T-helper 2 cell treated with Interferon-gamma antibody and Interleukin-4, amounts not matched to agents 100 ng/mL and 5 ng/mL, for 36 hours (primary cell): ENCODE data around the gene NMNAT2. TPM values are rescaled to one million over a fixed set of nuclear protein-coding genes. Genes with fewer than 3 reads are reported as not detected.

Experiments
- intact Hi-C: fragments of 100-400 bp; cut with micrococcal nuclease; formaldehyde crosslinking; loops from one replicate; pipeline ENCODE4 v1.15.1; 2023
- total RNA-seq: library from RNA; stranded (reverse); gene quantifications from 2 replicates; pipeline ENCODE4 v1.2.3, GENCODE V29; 2022

The NMNAT2 gene
- total RNA-seq, 1 donor from 2014 or later: 0.05 TPM

DNA sequence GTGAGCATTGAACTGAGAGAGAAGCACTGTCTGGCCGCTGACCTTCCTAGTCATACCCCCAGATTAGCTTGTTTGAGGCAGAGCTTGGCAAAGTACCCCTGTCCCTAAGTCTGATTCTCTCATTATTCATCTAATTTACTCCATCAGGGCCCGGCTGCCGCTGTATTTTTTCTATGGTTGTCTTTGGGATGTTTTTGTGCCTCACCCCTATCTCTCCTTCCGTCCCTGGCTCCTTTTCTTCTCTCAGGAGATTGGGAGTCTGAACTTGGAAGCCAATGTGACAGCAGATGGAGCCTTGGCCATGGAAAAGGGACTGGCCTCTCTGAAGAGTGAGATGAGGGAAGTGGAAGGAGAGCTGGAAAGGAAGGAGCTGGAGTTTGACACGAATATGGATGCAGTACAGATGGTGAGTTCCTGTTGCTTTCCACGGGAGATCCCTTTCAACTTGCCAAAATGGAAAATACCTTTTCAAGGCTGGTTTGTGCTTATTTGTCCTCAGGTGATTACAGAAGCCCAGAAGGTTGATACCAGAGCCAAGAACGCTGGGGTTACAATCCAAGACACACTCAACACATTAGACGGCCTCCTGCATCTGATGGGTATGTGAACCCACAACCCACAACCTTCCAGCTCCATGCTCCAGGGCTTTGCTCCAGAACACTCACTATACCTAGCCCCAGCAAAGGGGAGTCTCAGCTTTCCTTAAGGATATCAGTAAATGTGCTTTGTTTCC is 178.2 kb downstream of the NMNAT2 start:
- intact Hi-C loops: no loop called here

DNA sequence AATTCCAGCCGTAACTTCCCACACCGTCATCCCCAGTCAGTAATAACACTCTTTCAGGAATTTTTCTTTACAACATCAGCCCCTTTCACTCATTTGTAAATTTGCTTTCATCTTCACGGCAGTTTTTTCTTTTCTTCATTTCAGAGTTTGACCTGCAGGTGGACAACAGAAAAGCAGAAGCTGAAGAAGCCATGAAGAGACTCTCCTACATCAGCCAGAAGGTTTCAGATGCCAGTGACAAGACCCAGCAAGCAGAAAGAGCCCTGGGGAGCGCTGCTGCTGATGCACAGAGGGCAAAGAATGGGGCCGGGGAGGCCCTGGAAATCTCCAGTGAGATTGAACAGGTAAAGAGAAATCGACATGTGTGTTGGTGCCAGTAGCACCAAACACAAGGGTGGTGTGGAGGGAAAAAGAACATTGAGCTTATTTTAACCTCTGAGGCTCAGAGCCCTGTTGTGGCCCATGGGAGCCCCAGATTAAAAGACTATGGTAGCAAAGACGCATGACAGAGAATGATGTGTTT is 178.9 kb downstream of the NMNAT2 start:
- intact Hi-C loops: no loop called here

DNA sequence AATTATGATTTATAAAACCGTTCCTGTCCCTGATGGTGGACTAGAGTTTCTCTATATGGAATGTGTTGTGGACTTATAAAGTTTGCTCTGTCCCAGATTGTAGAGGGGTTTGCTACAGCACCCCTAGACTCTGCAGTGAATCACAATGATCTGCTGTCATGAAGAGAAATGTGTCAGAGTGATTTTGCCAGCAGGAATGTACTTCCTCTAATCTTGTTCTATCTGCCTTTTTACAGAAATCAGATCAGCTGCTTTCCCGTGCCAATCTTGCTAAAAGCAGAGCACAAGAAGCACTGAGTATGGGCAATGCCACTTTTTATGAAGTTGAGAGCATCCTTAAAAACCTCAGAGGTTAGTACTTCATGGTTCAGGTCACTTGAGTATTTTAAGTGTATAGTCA is 180.1 kb downstream of the NMNAT2 start:
- intact Hi-C loops: no loop called here

DNA sequence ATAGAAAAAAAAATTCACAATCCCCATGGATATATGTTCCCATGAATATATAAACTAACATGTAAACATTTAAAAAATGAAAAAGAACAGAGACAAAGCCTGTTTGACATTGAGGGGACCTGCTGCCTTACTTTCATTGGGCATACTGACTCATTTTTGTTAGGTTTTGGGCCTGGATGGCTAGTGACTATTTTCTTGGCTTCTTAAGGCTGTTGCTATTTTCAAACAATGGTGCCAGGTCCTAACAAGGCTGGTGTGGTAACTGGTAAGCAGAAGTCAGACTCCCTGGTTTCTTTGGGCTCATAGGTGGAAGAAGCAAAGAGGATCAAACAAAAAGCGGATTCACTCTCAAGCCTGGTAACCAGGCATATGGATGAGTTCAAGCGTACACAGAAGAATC is 181.1 kb downstream of the NMNAT2 start:
- intact Hi-C loops: no loop called here

DNA sequence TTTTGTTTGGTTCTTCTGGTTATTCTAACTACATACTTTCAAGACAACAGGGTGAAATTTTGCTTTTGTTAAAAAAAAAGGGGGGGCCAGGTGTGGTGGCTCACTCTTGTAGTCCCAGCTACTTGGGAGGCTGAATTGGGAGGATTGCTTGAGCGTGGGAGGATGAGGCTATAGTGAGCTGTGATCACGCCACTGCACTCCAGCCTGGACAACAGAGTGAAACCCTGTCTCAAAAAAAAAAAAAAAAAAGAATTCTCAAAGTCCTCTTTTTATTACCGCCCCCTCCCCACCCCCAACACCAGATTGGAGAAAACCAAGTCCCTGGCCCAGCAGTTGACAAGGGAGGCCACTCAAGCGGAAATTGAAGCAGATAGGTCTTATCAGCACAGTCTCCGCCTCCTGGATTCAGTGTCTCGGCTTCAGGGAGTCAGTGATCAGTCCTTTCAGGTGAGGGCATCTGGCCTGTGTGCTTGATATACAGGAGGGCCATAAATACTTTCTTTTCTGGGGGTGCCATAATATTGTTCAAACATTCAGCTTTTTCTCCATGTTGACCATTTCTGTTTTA is 181.9 kb downstream of the NMNAT2 start:
- intact Hi-C loops: no loop called here

DNA sequence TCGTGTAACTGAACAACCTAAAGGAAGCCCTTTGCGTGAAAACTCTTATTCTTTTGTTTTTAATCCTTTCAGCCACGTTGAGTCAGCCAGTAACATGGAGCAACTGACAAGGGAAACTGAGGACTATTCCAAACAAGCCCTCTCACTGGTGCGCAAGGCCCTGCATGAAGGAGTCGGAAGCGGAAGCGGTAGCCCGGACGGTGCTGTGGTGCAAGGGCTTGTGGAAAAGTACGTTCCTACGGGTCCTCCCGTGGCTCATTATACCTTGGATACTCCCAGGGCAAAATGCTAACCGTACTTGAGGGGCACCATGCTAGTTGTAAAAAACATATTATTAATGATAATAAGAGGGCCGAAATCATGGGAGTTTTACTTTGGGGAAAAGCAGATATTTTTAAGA is 182.7 kb downstream of the NMNAT2 start:
- intact Hi-C loops: no loop called here

DNA sequence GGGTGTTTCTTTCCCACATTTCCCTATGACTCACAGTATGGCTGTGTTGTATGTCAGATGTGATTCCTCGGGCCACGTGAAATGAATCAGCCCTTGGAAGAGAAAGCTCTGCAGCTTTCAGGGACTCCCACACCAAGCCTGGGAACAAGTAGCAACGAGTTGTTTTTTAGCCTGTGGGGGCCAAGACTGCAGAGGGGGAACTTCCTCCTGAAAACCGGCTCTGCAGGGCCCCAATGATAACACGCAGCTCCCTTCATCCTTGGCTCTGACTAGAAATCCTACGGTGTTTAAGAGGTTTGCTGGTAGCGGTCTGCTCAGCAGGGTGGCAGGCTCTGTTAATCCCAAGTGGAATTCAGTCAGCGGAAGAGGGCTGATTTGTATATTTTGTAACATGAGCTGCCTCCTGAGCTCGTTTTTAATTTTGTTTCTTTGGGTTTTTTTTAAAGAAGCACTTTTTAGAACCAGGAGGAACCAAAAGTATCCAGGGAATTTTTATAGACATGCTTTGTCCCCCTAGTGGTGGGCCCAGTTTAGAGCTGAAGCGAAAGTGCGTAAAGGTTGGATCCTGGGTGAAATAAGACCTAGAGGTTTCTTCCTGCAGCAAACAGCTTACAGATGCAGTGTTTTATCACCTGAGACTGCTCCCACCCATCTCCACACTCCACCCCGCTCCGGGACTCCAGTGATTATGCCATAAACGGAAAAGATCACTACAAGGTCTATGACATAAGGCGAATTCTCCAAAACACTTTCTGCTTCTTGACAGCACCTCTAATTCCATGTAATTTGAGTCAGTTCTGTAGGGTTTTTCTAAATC is 183.3 kb downstream of the NMNAT2 start:
- intact Hi-C loops: no loop called here

DNA sequence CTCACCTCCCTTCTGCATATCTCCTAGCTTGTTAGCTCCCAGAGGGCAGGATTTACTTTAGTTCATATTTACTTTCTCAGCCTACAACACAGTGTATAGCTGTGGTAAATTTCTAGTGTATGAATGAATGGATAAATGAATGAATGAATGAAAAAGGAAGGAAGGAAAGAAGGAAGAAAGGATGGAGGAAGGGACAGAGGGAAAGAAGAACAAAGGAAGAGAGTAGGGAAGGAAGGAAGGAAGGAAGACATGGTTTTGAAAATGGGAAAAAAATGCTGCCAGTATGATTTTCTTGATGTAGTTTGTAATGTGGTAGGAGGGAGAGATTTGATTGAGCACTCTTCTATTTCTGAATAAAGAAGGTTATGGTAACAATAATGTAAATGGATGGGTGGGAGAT is 185.1 kb downstream of the NMNAT2 start:
- intact Hi-C loops: no loop called here

DNA sequence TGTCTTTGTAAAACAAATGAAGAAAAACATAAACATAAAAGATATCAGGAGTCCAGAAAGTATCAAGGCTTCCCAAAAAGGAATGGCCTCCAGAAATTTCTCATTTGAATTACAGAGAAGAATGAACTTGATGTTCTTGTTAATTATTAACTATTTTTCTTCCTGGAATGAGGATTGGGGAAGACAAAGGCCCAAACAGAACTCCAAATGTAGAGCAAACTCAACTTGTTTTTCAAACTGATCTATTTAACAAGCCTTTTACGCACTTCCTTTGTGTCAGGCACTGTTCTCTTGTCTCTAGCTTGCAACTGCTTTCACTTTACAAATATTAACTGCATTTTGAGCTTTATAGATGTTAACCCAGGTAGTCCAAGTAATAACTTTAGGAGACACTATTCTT is 186.6 kb downstream of the NMNAT2 start:
- intact Hi-C loops: no loop called here

DNA sequence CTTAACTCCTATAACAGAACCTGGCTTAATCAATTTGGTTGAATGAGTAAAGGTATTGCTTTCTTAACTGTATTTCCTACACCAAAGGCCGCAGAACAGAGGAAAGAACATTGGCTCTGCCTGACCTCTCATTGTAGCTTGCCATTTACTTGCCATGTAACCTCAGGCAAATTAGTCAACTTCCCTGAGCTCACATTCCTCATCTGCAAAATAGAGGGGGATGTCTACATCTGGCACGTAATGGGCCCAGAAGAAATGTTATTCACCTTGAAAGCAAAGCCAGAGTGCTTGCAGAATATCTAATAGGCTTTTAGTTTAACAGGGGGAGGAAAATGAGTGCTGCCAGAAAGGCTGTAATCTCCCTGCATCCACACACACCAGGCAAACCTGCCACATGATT is 187.8 kb downstream of the NMNAT2 start:
- intact Hi-C loops: no loop called here

DNA sequence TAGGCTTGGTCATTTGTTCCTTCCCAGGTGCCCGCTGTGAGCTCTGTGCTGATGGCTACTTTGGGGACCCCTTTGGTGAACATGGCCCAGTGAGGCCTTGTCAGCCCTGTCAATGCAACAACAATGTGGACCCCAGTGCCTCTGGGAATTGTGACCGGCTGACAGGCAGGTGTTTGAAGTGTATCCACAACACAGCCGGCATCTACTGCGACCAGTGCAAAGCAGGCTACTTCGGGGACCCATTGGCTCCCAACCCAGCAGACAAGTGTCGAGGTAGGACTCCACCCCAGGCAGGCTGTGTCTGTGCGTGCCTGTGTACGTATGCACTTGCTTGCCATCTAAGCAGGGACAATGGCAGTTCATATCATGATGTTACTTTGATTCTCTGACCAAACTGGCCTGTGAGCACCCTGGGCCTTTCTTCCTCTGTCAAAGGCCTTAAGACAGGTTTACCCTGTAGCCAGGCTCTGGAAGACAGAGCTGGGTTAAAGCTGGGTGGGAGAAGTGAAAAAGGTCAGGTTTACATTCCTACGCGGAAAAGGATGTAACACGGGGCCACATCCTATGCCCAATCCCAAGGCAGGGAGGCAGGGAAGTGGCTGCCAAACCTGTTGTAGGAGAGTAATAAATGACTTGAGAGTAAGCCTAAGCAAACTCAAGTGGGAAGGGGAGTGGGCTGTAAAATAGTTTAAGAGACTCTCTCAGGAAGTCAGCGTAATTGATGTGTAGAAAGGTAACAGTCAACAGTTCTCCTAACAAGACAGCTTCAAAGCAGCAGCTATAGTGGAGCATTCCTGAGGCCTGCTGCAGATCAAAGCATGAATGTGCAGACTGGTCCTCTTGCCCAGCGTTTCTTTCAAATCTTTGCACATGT is 189.6 kb downstream of the NMNAT2 start:
- intact Hi-C loops: loop anchor here (1.0 kb wide), 1 partner anchor 266 kb away; no protein-coding TSS in a partner anchor

DNA sequence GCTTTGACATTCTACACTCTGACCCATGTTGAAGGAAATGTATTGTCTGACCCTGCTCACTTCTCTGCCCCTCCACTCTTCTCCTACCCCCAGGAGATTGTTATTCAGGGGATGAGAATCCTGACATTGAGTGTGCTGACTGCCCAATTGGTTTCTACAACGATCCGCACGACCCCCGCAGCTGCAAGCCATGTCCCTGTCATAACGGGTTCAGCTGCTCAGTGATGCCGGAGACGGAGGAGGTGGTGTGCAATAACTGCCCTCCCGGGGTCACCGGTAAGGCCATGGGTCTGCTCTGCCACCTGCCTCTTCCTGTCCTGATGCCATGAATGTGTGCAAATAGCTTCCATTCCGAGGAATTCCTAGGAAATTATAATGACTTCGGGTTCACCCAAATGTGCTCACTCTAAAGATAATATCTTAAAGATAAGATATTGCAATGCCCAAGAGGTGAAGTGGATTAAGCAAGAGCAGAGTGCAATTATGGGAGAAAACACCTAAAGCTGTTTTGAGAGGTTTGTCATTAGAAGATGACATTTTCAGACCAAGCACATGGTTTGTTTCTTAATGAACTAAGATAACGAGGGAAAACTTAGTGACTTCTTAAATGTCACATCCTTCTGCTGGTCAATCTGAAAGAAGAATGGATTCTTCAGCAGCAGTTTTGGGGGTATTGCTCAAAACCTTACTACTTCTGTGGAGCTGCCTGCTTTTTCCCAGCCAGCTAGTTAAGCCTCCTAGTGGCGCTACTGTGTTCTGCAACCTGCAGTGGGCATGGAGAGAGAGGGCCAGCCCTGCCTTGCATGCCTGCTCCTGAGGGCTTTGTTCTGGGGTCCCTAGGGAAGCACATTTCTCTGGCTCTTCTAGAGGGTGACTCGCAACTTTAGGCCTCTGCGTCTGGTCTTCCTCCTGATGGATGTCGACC is 190.5 kb downstream of the NMNAT2 start:
- intact Hi-C loops: loop anchor here (1.0 kb wide), 1 partner anchor 265 kb away; no protein-coding TSS in a partner anchor

DNA sequence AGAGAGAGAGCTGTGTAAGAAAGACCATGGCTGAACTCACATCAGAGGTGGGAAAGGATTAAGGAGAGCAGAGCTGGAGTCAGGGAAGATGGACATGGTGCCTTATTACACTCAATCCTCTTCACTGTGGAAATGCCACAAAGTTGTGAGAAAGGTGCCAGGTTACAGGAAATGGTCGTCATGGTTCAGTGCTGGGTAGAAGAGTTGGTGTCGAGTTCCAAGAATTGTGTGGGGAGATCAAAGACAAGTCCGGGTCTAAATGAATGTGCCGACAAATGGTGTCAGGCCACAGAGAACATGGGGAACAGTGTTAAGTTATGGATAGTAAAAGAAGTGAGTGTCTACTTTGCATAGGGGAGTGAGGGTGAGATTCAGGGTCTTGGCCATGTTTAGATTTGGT is 191.2 kb downstream of the NMNAT2 start:
- intact Hi-C loops: no loop called here

DNA sequence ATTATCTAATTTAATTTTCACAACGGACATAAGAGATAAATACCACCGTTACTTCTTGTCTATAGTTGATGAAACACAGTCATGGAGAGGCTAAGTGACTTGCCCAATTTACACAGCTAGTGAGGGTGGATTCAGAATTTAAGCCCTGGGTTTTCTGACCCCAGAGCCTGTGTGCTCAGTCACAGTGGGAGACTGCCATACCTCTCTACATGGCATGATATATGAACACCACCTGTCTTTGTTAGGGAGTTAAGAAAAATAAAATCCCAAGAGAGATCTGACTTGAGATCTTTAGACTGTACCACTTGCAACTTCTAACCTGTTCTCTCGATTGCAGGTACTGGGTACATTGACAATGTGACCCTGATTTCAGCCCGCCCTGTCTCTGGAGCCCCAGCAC is 191.8 kb downstream of the NMNAT2 start:
- intact Hi-C loops: no loop called here

DNA sequence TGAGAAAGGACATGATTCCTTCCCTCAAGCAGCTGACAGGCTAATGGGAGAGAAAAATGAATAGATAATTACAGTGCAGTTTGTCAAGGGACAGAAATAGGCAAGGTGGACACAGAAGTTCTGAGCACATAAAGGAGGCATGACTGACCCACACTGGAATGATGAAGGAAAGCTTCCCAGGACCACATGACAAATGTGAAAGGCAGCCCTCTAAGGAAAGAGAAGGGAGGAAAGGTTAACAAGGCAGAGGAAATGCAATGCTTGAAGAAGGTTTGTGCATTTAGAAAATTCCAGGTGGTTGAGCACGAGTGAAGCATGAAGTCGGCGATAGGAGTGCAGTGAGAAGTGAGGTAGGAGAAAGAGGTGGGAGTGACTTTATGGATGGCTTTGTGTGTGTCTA is 194.7 kb downstream of the NMNAT2 start:
- intact Hi-C loops: no loop called here

DNA sequence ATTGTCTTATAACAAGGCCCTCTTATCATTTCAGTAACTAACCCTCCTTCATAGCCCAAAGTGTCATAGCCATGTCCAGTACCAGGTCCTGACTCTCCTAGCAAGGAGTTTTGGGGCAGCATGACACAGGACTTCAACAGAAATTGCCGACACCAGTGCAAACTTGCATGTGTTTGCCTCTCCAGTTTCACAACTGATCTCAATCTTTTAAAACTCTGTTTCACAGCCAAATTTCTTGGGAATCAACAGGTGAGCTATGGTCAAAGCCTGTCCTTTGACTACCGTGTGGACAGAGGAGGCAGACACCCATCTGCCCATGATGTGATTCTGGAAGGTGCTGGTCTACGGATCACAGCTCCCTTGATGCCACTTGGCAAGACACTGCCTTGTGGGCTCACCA is 195.3 kb downstream of the NMNAT2 start:
- intact Hi-C loops: no loop called here

DNA sequence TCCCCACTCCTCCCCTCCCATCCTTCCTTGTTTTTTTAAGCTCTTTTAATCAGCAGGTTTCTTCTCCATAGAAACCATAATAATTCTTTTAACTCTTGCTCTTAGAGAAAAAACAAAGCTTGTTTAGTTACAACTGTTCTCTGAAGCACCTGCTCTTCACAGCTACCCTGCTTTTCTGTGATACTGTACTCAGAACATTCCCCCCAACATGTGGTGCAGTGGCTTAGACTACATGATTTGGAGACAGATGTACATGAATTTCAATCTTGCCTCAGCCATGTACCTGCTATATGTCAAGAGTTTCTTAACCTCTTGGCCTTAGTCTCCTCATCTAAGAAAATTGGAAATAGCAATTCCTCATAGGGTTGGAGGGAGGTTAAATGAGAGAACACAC is 198.6 kb downstream of the NMNAT2 start:
- intact Hi-C loops: no loop called here

DNA sequence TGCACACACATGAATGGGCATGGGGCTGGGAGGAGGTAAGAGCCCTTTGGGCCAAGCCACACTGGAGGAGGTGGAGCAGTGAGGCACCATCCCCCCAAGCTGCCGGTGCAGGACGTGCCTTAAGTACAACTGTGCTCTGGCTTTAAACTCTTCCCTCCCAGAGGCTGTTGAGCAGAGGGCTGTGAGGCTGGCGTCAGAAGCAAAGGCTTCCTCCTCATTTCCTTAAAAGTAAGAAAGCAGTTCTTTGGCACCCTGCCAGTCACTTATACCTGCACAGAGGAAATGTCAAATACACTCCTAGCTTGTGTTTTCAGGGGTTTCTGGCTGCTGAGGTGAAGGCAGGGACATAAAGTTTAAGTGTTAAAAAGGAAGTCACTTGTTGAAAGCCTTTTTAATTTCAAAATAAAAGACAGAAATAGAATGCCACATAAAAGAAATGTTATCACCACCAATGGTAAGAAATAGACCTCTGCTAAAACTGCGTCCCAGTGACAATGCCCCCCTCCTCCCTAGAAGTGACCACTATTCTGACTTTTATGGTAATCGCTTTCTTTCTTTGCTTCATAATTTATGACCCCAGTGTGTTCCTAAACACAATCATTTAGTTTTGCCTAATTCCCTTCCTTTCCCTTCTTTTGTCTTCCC is 199.1 kb downstream of the NMNAT2 start:
- intact Hi-C loops: no loop called here

DNA sequence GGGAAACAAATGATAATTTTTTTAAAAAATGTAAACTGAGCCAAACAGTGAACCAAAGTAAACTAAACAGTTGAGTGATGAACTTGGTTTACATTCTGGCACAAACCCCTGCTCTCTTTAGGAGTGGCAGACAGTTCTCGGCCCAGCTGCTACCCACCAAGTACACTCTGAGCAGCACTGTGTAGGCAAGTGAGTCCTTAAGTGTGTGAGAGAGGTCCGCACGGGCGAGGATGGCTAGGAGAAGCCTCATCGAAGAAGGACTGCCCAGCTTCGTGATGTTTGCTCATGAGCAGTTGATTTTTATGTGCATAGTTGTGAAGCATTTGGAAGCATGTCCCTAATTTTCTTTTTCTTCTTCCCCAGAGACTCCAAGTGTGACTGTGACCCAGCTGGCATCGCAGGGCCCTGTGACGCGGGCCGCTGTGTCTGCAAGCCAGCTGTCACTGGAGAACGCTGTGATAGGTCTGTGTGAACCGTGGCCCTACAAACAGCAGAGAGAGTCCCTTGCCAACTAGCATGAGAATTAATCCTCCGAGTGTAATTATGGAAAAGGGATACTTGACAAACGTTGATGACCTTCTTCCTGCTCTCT is 200.1 kb downstream of the NMNAT2 start:
- intact Hi-C loops: no loop called here
